ENCODE measurements around the gene MED8. TPM values are rescaled to one million over a fixed set of nuclear protein-coding genes. Genes with fewer than 3 reads are reported as not detected.
A peak's percentile ranks its signal among the peaks of the same experiment; 100 is the strongest.

The MED8 gene
- total and polyA plus RNA-seq, 9 of the 15 experiments (the other 6 are each of a cell fraction or from before 2014, with no cell fraction given): 23.0 to 120 (median 56.4) TPM

DNA sequence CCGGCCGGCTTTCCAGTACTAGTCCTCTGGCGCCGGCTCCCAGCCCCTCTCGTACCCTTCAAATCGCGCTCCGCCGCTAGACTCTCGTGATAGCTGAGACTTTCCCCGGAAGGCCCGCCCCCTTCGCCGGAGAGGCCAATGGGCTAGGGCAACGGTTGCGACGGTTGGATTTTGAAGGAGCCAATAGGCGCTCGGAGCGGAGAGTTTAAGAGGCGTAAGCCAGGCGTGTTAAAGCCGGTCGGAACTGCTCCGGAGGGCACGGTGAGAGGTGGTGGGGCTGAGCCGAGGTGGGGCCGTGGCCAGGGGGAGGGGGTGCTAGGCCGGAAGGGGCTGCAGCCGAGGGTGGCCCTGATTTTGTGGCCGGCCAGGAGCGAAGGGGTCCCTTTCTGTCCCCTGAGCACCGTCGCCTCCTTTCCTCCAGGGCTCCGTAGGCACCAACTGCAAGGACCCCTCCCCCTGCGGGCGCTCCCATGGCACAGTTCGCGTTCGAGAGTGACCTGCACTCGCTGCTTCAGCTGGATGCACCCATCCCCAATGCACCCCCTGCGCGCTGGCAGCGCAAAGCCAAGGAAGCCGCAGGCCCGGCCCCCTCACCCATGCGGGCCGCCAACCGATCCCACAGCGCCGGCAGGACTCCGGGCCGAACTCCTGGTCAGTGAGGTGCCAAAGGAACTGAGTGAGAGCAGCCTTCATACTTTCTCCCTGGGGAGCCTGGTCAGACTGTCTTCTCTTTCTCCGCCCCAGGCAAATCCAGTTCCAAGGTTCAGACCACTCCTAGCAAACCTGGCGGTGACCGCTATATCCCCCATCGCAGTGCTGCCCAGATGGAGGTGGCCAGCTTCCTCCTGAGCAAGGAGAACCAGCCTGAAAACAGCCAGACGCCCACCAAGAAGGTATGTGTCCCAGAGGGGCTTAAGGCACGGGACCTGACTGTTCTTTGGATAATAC lies 30.6 kb downstream of the MED8 start, which contains the start of gene CDC20 (continued):
- TF ChIP-seq, protein P1, sequence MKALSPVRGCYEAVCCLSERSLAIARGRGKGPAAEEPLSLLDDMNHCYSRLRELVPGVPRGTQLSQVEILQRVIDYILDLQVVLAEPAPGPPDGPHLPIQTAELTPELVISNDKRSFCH (CRISPR knock-in tag; IDR thresholded peaks at IDR 0.05): no peak
- TF ChIP-seq, protein P1 (tag; IDR thresholded peaks at IDR 0.05): no peak
- TF ChIP-seq POLR2B (IDR thresholded peaks at IDR 0.05; ENCODE audit: low read depth, partially characterized antibody): peak; percentile 30
- peak; percentile 61; the same call in 1 of the 2 replicates for TF ChIP-seq POLR2AphosphoS5 (IDR thresholded peaks at IDR 0.05; ENCODE audit: control insufficient read depth, insufficient read depth, low read depth, low read length)
- no peak for TF ChIP-seq ZNF75A (CRISPR knock-in tag; IDR thresholded peaks at IDR 0.05)
- TF ChIP-seq, protein P2, sequence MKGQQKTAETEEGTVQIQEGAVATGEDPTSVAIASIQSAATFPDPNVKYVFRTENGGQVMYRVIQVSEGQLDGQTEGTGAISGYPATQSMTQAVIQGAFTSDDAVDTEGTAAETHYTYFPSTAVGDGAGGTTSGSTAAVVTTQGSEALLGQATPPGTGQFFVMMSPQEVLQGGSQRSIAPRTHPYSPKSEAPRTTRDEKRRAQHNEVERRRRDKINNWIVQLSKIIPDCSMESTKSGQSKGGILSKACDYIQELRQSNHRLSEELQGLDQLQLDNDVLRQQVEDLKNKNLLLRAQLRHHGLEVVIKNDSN (CRISPR knock-in tag; IDR thresholded peaks at IDR 0.05): no peak
- TF ChIP-seq, protein P3, sequence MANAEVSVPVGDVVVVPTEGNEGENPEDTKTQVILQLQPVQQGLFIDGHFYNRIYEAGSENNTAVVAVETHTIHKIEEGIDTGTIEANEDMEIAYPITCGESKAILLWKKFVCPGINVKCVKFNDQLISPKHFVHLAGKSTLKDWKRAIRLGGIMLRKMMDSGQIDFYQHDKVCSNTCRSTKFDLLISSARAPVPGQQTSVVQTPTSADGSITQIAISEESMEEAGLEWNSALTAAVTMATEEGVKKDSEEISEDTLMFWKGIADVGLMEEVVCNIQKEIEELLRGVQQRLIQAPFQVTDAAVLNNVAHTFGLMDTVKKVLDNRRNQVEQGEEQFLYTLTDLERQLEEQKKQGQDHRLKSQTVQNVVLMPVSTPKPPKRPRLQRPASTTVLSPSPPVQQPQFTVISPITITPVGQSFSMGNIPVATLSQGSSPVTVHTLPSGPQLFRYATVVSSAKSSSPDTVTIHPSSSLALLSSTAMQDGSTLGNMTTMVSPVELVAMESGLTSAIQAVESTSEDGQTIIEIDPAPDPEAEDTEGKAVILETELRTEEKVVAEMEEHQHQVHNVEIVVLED (CRISPR knock-in tag; IDR thresholded peaks at IDR 0.05): no peak
- no peak for TF ChIP-seq TBL1XR1 (IDR thresholded peaks at IDR 0.05; ENCODE audit: low read length in 2 of 2)
- TF ChIP-seq ZNF24 (IDR thresholded peaks at IDR 0.05): no peak
- peak; percentile 71; the same call in 1 of the 2 replicates for TF ChIP-seq PHF8 (IDR thresholded peaks at IDR 0.05; ENCODE audit: borderline replicate concordance, low read length)
- TF ChIP-seq, protein P4, sequence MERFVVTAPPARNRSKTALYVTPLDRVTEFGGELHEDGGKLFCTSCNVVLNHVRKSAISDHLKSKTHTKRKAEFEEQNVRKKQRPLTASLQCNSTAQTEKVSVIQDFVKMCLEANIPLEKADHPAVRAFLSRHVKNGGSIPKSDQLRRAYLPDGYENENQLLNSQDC (CRISPR knock-in tag; IDR thresholded peaks at IDR 0.05): no peak
- 0 out of 2 replicates have a peak, but pooled peaks have one; percentile 3 for TF ChIP-seq NFE2 (IDR thresholded peaks at IDR 0.05; ENCODE audit: low read depth)
- TF ChIP-seq SAFB2 (IDR thresholded peaks at IDR 0.05; ENCODE audit: borderline replicate concordance, low read depth, low read length, severe bottlenecking): no peak
- peak; percentile 77; the same call in 1 of the 2 replicates for TF ChIP-seq PHB (CRISPR knock-in tag; IDR thresholded peaks at IDR 0.05)
- TF ChIP-seq MCM2 (IDR thresholded peaks at IDR 0.05; ENCODE audit: low read depth): no peak
- TF ChIP-seq HMGN3 (IDR thresholded peaks at IDR 0.05; ENCODE audit: borderline replicate concordance, extremely low read depth, insufficient read length, low read depth, low read length): no peak
- TF ChIP-seq FOXK2 (conservative IDR thresholded peaks at IDR 0.05 in 1 of 2, IDR thresholded peaks at IDR 0.05 in 1 of 2; ENCODE audit: low read depth in 2 of 2): no peak
- no peak for TF ChIP-seq FOXK1 (CRISPR knock-in tag; IDR thresholded peaks at IDR 0.05; ENCODE audit: borderline replicate concordance)
- no peak for TF ChIP-seq CBFA2T3 (IDR thresholded peaks at IDR 0.05)
- TF ChIP-seq NFATC3 (IDR thresholded peaks at IDR 0.05): no peak
- TF ChIP-seq, protein P5, sequence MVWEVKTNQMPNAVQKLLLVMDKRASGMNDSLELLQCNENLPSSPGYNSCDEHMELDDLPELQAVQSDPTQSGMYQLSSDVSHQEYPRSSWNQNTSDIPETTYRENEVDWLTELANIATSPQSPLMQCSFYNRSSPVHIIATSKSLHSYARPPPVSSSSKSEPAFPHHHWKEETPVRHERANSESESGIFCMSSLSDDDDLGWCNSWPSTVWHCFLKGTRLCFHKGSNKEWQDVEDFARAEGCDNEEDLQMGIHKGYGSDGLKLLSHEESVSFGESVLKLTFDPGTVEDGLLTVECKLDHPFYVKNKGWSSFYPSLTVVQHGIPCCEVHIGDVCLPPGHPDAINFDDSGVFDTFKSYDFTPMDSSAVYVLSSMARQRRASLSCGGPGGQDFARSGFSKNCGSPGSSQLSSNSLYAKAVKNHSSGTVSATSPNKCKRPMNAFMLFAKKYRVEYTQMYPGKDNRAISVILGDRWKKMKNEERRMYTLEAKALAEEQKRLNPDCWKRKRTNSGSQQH (CRISPR knock-in tag; IDR thresholded peaks at IDR 0.05): peak; percentile 53; the same call in 1 of the 2 replicates
- TF ChIP-seq BCOR (IDR thresholded peaks at IDR 0.05): no peak
- no peak; the same call in 1 of the 2 replicates for TF ChIP-seq BRD4 (IDR thresholded peaks at IDR 0.05)
- no peak for TF ChIP-seq BRCA1 (IDR thresholded peaks at IDR 0.05)
- TF ChIP-seq BRCA1 (CRISPR knock-in tag; IDR thresholded peaks at IDR 0.05): no peak
- TF ChIP-seq PML (IDR thresholded peaks at IDR 0.05; ENCODE audit: low read length): 0 out of 2 replicates have a peak, but pooled peaks have one; percentile 13
